ENCODE data around the gene TICRR. TPM values are rescaled to one million over a fixed set of nuclear protein-coding genes. Genes with fewer than 3 reads are reported as not detected.
A peak's percentile ranks its signal among the peaks of the same experiment; 100 is the strongest.

TICRR gene
- total RNA-seq, 1 experiment from 2014 or later, result 45.2 TPM

DNA sequence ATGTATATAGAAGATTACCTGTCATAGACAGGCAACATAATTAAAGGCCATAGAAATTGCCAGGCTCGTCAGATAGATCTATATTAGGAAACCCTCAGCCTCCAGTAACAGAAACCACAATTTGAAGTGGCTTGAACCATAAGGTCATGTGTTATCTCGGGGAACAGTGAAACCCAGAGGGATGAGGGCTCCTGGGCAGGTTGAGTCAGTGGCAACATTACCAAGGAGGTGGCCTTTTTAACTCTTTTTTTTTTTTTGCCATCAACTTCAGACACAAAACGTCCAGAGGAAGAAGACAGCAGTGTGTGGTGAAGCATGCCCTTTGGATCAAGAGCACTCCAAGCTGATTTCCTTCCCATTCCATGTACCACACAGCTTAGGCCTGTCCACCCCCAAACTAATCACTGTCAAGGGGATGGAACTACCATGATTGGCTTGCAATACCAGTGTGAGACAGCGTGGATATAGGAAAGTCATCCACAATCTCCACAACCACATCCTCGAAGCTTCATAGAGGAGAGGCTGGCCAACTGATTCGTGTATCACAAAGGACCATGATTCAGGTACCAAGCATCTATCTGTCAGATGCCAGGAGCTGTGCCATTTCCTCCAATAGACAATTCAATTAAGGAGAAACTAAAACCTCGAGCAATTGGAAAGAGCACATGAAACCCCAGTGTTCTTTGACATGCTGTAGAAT, 81.0 kb downstream of the TICRR start:
- H3K9me3 Mint-ChIP-seq (ENCODE audit: low read depth, unreplicated experiment), result no peaks in the 10 kb centered on the region
- peaks cover 36% of the 10 kb centered on the region for H3K27me3 Mint-ChIP-seq (ENCODE audit: unreplicated experiment)
- DNase-seq, result no peak
- peaks cover 15% of the 10 kb centered on the region for H3K36me3 Mint-ChIP-seq (ENCODE audit: insufficient read depth, unreplicated experiment)
- CTCF ChIA-PET, result interaction anchor here (0.5 to 0.7 kb wide), 2 partner anchors 137 to 409 kb away, joined by 3 read pairs; no protein-coding TSS in a partner anchor
- no TSS peak for BruUV-seq (replicated peaks)
- H3K27ac Mint-ChIP-seq (ENCODE audit: unreplicated experiment), result no peak overlapping the region
- intact Hi-C loops (cut with micrococcal nuclease; ENCODE audit: unreplicated experiment), result no loop called here
- peak overlapping the region; percentile 86 for H3K4me3 Mint-ChIP-seq (ENCODE audit: low read depth, unreplicated experiment)
- TF ChIP-seq, protein P1, sequence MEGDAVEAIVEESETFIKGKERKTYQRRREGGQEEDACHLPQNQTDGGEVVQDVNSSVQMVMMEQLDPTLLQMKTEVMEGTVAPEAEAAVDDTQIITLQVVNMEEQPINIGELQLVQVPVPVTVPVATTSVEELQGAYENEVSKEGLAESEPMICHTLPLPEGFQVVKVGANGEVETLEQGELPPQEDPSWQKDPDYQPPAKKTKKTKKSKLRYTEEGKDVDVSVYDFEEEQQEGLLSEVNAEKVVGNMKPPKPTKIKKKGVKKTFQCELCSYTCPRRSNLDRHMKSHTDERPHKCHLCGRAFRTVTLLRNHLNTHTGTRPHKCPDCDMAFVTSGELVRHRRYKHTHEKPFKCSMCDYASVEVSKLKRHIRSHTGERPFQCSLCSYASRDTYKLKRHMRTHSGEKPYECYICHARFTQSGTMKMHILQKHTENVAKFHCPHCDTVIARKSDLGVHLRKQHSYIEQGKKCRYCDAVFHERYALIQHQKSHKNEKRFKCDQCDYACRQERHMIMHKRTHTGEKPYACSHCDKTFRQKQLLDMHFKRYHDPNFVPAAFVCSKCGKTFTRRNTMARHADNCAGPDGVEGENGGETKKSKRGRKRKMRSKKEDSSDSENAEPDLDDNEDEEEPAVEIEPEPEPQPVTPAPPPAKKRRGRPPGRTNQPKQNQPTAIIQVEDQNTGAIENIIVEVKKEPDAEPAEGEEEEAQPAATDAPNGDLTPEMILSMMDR (IDR thresholded peaks at IDR 0.05; ENCODE audit: unreplicated experiment), result no peak
- peaks cover 19% of the 10 kb centered on the region for H3K4me1 Mint-ChIP-seq (ENCODE audit: low read depth, unreplicated experiment)

GRCh38 chr15:89657686-89658200, 82.5 kb downstream of the TICRR start:
- Mint-ChIP-seq H3K36me3 (ENCODE audit: insufficient read depth, unreplicated experiment) (peaks cover 15% of the 10 kb centered on the region), H3K27ac (ENCODE audit: unreplicated experiment) (no peak overlapping the region), H3K9me3 (ENCODE audit: low read depth, unreplicated experiment) (no peaks in the 10 kb centered on the region), H3K27me3 (ENCODE audit: unreplicated experiment) (peaks cover 35% of the 10 kb centered on the region), H3K4me1 (ENCODE audit: low read depth, unreplicated experiment) (peaks cover 25% of the 10 kb centered on the region), H3K4me3 (ENCODE audit: low read depth, unreplicated experiment) (no peak overlapping the region)
- CTCF ChIA-PET, result interaction anchor here (0.8 kb wide), 1 partner anchor 25 kb away, joined by 3 read pairs; no protein-coding TSS in a partner anchor
- DNase-seq, result no peak
- intact Hi-C loops (cut with micrococcal nuclease; ENCODE audit: unreplicated experiment), result no loop called here
- TF ChIP-seq, protein P1 (IDR thresholded peaks at IDR 0.05; ENCODE audit: unreplicated experiment), result no peak
- BruUV-seq (replicated peaks), result no TSS peak

DNA sequence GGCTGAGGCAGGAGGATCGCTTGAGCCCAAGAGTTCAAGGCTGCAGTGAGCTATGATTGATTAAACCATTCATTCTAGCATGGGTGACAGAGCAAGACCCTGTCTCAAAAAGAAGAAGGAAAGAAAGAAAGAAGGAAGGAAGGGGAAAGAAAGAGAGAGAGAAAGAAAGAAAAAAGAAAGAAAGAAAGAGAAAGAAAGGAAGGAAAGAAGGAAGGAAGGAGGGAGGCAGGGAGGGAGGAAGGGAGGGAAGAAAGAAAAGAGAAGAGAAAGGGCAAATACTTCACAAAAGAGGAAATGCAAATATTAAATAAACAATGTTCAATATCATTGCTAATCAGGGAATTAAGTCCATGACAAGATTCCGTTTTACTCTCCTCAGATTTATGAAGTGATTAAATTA, 84.0 kb downstream of the TICRR start:
- peaks cover 28% of the 10 kb centered on the region for H3K4me1 Mint-ChIP-seq (ENCODE audit: low read depth, unreplicated experiment)

GRCh38 chr15:89660556-89660955, 85.3 kb downstream of the TICRR start:
- Mint-ChIP-seq H3K4me1 (ENCODE audit: low read depth, unreplicated experiment) (peaks cover 27% of the 10 kb centered on the region), H3K9me3 (ENCODE audit: low read depth, unreplicated experiment) (no peaks in the 10 kb centered on the region), H3K27me3 (ENCODE audit: unreplicated experiment) (peaks cover 7% of the 10 kb centered on the region), H3K4me3 (ENCODE audit: low read depth, unreplicated experiment) (no peak overlapping the region), H3K27ac (ENCODE audit: unreplicated experiment) (no peak overlapping the region), H3K36me3 (ENCODE audit: insufficient read depth, unreplicated experiment) (peaks cover 4% of the 10 kb centered on the region)
- intact Hi-C loops (cut with micrococcal nuclease; ENCODE audit: unreplicated experiment), result no loop called here
- CTCF ChIA-PET, result no interaction called here
- BruUV-seq (replicated peaks), result no TSS peak
- no peak for DNase-seq
- TF ChIP-seq, protein P1 (IDR thresholded peaks at IDR 0.05; ENCODE audit: unreplicated experiment), result no peak

More for the DNA sequence above, 84.0 kb downstream of the TICRR start:
- intact Hi-C loops (cut with micrococcal nuclease; ENCODE audit: unreplicated experiment), result no loop called here
- Mint-ChIP-seq H3K27me3 (ENCODE audit: unreplicated experiment) (peaks cover 19% of the 10 kb centered on the region), H3K4me3 (ENCODE audit: low read depth, unreplicated experiment) (no peak overlapping the region), H3K27ac (ENCODE audit: unreplicated experiment) (no peak overlapping the region), H3K9me3 (ENCODE audit: low read depth, unreplicated experiment) (no peaks in the 10 kb centered on the region), H3K36me3 (ENCODE audit: insufficient read depth, unreplicated experiment) (peaks cover 15% of the 10 kb centered on the region)
- no peak for DNase-seq
- BruUV-seq (replicated peaks), result no TSS peak
- CTCF ChIA-PET, result interaction anchor here (0.8 kb wide), 1 partner anchor 9 kb away, joined by 3 read pairs; no protein-coding TSS in a partner anchor
- TF ChIP-seq, protein P1 (IDR thresholded peaks at IDR 0.05; ENCODE audit: unreplicated experiment), result no peak
